ENCODE data around the gene SULF2.

Gene SULF2

DNA sequence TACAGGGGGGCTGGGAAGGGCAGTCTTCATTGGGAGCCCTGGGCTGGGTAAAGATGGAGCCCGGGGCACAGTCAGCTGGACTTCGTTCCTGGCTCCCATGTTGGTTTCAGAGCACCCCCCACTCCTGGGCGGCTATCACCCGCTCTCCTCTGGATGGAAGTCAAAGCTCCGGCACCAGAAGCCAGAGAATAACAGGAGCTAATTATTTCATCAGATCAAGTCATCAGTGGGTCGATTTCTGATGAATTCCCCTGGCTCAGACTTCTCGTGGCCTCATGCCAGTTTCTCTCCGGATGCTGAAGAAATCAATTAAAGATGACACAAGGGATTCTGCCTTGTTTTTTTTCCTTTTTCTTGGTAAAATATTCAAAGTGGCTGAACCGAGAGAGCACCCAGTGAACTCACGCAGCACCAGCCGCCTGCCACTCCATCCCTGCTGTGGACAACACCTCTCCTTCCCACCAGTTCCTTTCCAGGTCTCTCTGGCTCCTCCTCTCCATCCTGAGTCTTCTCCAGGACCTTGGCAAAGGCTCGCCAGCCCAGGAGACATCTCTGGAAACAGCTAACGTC, 22.5 kb downstream of the SULF2 start:
- DNase-seq (ENCODE audit: extremely low spot score): no peak
- CTCF ChIA-PET: interaction anchor here (0.8 to 1.1 kb wide), 2 partner anchors 24 to 38 kb away, joined by 3 read pairs; no protein-coding TSS in a partner anchor
- POLR2A ChIA-PET: no interaction called here
- TF ChIP-seq, protein P1, sequence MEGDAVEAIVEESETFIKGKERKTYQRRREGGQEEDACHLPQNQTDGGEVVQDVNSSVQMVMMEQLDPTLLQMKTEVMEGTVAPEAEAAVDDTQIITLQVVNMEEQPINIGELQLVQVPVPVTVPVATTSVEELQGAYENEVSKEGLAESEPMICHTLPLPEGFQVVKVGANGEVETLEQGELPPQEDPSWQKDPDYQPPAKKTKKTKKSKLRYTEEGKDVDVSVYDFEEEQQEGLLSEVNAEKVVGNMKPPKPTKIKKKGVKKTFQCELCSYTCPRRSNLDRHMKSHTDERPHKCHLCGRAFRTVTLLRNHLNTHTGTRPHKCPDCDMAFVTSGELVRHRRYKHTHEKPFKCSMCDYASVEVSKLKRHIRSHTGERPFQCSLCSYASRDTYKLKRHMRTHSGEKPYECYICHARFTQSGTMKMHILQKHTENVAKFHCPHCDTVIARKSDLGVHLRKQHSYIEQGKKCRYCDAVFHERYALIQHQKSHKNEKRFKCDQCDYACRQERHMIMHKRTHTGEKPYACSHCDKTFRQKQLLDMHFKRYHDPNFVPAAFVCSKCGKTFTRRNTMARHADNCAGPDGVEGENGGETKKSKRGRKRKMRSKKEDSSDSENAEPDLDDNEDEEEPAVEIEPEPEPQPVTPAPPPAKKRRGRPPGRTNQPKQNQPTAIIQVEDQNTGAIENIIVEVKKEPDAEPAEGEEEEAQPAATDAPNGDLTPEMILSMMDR (IDR thresholded peaks at IDR 0.05; ENCODE audit: control extremely low read depth, extremely low read depth, low read depth, missing control alignments): no peak

DNA sequence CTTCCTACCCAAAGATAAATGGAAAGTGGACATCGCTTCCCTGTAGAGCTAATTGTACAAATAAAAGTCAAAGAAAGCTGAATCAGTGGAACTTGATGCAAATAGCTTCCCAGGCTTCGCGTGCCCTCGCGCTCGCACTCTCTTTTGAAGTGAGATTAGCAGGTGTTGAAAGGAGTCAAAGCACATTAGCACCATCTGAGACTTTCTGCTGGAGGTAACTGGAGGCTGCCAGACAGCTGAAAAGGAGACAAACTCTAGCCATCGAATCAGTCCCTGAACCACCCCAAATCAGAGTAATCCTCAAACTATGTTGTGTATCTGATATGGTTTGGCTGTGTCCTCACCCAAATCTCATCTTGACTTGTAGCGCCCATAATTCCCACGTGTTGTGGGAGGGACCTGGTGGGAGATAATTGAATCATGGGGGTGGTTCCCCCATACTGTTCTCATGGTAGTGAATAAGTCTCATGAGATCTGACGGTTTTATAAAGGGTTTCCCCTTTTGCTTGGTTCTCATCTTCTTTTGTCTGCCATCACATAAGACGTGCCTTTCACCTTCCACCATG, 23.7 kb downstream of the SULF2 start:
- TF ChIP-seq, protein P1 (IDR thresholded peaks at IDR 0.05; ENCODE audit: control extremely low read depth, extremely low read depth, low read depth, missing control alignments): no peak
- ChIA-PET POLR2A (no interaction called here), CTCF (no interaction called here)
- DNase-seq (ENCODE audit: extremely low spot score): no peak

DNA sequence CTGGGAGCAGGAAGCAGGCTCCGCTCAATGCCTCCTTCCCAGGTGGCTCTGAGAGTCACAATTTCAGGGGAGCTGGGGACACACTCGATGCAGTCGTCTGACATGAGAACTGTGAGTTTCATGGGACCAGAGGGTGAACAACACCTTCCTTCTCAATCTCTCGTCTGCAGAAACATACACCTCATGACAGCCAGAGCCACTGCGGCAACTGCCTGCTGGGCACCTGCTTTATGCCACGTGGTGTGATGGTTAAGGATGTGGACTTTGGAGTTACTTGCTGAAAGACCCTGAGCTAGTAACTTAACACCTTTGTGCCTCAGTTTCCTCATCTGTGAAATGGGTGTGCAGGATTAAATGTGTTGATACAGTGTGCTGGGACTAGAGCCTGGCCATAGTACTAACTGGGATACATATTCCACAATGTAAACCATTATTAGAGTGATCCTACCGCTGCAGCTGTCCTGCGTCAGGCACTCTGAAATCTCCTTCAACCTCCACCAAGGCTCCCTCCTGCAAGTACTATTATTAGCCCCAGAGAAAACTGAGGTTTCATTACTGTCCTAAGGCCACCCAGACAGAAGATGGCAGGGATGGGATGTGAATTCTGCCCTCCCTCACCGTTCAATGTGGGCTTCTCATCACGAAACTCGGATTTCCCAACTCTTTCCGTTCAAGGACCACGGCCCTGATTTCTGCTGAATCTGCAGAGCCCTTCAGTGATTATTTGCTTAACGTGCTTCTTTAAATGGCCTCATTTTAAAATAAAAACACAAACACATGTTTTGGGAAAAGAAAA, 24.4 kb downstream of the SULF2 start:
- TF ChIP-seq, protein P1 (IDR thresholded peaks at IDR 0.05; ENCODE audit: control extremely low read depth, extremely low read depth, low read depth, missing control alignments): no peak
- ChIA-PET CTCF (interaction anchor here (1.6 kb wide), 1 partner anchor 36 kb away, joined by 3 read pairs; no protein-coding TSS in a partner anchor), POLR2A (no interaction called here)
- DNase-seq (ENCODE audit: extremely low spot score): no peak

DNA sequence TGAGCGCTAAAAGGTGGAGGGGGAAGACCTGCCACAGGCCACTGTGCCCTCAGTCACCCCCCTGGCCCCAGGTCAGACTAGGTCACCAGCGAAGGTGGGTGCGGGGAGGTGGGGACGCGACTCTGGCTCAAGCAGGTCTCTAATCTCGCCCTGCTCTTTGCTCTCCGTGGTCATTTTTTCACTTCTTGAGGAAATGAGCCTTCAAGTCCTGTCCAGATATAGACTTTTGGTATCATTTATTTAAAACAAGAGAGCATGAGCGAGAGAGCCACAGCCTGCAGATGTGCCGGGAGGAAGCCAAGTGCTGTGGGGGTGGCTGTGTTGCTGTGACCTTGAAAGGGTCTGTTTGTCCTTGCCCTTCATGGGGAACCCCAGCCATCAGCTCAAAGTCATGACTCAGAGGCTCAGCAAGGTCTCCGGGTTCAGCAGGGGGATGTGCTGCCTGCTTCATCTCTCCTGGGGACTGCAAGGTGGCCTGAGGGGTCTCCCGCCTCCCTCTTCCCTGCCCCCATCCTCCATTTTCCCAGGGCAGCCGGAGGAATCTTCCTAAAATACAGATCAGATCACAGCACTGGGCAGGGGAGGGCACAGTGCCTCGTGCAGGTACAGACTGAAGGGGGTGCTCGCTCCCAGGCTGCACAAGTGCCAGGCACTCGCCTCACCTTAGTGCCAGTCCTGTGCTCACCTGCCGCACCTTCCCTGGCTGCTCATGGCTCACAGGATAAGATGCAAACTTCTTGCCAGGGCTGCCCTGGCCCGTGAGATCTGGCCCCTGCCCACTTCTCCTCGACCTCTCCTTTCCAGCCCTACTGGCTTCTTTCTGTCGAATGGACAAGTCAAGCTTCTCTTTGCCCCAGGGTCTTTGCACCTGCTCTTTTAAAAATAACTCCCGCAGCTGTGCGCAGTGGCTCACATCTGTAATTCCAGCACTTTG, 26.5 kb downstream of the SULF2 start:
- peak; percentile 33 for DNase-seq (ENCODE audit: extremely low spot score)
- ChIA-PET CTCF (no interaction called here), POLR2A (no interaction called here)
- TF ChIP-seq, protein P1 (IDR thresholded peaks at IDR 0.05; ENCODE audit: control extremely low read depth, extremely low read depth, low read depth, missing control alignments): no peak

DNA sequence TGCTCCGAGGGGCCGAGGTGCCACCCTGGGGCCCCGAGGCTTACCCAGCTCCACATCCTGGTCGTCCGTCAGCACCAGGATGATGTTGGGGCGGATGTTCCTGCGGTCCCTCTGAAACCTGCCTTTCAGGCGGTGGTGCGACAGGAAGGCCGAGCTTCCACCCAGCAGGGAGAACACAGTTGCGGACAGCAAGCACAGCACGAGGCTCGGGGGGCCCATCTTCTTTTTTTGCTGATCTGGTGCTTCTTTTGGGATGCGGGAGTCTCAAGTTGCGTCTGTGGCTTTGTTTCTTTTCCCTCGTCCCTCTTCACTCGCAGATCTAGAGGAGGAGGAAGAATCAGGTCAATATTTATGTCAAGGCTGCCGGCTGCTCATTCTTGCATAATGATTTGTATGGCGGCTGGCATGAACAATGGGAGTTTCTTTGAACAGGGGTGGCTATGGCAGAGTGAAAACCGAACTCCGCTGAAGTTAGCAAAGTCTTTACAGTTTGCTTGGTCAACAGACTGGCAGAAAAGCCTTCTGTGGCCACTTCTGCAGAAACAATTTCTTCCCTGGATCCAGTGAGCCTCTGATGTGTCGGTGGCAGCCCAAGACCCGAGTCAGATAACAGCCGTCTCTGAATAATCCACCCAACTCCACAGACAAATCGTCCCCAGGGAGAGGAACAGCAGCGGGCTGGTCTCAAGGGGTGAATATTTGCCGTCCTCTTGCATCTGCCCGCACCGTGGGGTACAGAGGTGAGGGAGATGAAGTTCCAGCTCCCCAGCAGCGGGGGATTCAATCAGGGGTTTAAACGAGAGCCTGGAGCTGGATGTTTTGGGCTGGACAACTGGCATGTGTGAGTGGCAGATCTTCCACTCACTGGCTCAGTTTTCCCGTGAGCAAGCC, 27.9 kb downstream of the SULF2 start:
- TF ChIP-seq, protein P1 (IDR thresholded peaks at IDR 0.05; ENCODE audit: control extremely low read depth, extremely low read depth, low read depth, missing control alignments): no peak
- no peak for DNase-seq (ENCODE audit: extremely low spot score)
- CTCF ChIA-PET: no interaction called here
- POLR2A ChIA-PET: no interaction called here

Data from GM10248 (cell line).